Kidney (tissue), 14 donors: Measurements from ENCODE around the gene ASAP3. TPM values are rescaled to one million over a fixed set of nuclear protein-coding genes. Genes with fewer than 3 reads are reported as not detected.
A peak's percentile ranks its signal among the peaks of the same experiment; 100 is the strongest.

Experiments used
- DNase-seq, 5 donors: peaks; one replicate each; pipeline ENCODE4 v3.0.0-alpha.2; 2013 to 2020
- FAIRE-seq: peaks from 2 replicates; lab custom pipeline; 2012; peaks lifted over from hg19 to GRCh38; lab: Jason Lieb, UNC
- H3K27ac ChIP-seq, 2 donors: one replicate each; pipeline ENCODE4 v1.7.0; 2013; ENCODE audit warnings: low read depth in 2 of 2, low read length in 2 of 2, inconsistent platforms in 1 of 2
- H3K27me3 ChIP-seq: one replicate; pipeline ENCODE4 v1.7.1; 2013; ENCODE audit warnings: low read length, inconsistent platforms; ENCODE audit not compliant: control insufficient read depth, insufficient read depth
- H3K36me3 ChIP-seq, 3 donors: one replicate each; pipeline versions ENCODE4 v1.7.0 to v1.7.1; 2013; ENCODE audit warnings: low read length in 3 of 3, control low read depth in 1 of 3, inconsistent platforms in 1 of 3; ENCODE audit not compliant: insufficient read depth in 3 of 3, control insufficient read depth in 2 of 3
- H3K4me1 ChIP-seq, 3 donors: one replicate each; pipeline versions ENCODE4 v1.7.0 to v1.7.1; 2013; ENCODE audit warnings: low read length in 3 of 3, inconsistent platforms in 1 of 3, low read depth in 1 of 3; ENCODE audit not compliant: control insufficient read depth in 2 of 3, insufficient read depth in 2 of 3
- H3K4me3 ChIP-seq, 3 donors: one replicate each; pipeline versions ENCODE4 v1.7.0 to v1.8.1; 2013; ENCODE audit warnings: low read length in 3 of 3, control low read depth in 1 of 3, inconsistent platforms in 1 of 3
- H3K9ac ChIP-seq, 3 donors: one replicate each; pipeline versions ENCODE4 v1.7.0 to v1.7.1; 2013; ENCODE audit warnings: low read length in 3 of 3, control low read depth in 1 of 3, inconsistent platforms in 1 of 3
- H3K9me3 ChIP-seq, 3 donors: one replicate each; pipeline versions ENCODE4 v1.7.0 to v1.7.1; 2013; ENCODE audit warnings: low read length in 3 of 3, control low read depth in 1 of 3, inconsistent platforms in 1 of 3; ENCODE audit not compliant: control insufficient read depth in 2 of 3, insufficient read depth in 1 of 3
- intact Hi-C: fragments of 100-400 bp; cut with DNase I; formaldehyde crosslinking; loops from one replicate; pipeline ENCODE4 v1.11.1; 2022
- polyA plus RNA-seq: library from polyadenylated mRNA; stranded (reverse); fragments of 350-450 nt; fragmentation: Illumina TruSeq; extraction: RNeasy Lipid Tissue Mini Kit (QIAGEN cat#74804); gene quantifications from one replicate; pipeline ENCODE4 v1.2.3, GENCODE V29; 2014; ENCODE audit warnings: low read depth, low replicate concordance; ENCODE audit not compliant: insufficient read depth
- total RNA-seq: library from RNA; stranded (reverse); fragmentation: NEBNext Ultra II Directional; extraction: Animal tissue kit (Norgen Biotek cat#: 25700); gene quantifications from one replicate; pipeline ENCODE4 v1.2.1, GENCODE V29; 2021
- TF ChIP-seq, protein P1 (sequence below): IDR thresholded peaks from 3 replicates; pipeline ENCODE4 v1.5.1; 2012; ENCODE audit warnings: mild to moderate bottlenecking, moderate library complexity, borderline replicate concordance; ENCODE audit not compliant: insufficient read depth; ENCODE audit errors: extremely low read depth
- donor health status: control.
- donor health status: control.
- donor health status: control.
- donor health status: control.
- donor health status: control.
- donor health status: DM: yes; HTN: yes; CAD: no.
- donor health status: Normal renal cell carcinoma (clear cell type).

Gene ASAP3
- total and polyA plus RNA-seq, 2 donors from 2014 or later = 29.9 to 37.8 TPM

DNA sequence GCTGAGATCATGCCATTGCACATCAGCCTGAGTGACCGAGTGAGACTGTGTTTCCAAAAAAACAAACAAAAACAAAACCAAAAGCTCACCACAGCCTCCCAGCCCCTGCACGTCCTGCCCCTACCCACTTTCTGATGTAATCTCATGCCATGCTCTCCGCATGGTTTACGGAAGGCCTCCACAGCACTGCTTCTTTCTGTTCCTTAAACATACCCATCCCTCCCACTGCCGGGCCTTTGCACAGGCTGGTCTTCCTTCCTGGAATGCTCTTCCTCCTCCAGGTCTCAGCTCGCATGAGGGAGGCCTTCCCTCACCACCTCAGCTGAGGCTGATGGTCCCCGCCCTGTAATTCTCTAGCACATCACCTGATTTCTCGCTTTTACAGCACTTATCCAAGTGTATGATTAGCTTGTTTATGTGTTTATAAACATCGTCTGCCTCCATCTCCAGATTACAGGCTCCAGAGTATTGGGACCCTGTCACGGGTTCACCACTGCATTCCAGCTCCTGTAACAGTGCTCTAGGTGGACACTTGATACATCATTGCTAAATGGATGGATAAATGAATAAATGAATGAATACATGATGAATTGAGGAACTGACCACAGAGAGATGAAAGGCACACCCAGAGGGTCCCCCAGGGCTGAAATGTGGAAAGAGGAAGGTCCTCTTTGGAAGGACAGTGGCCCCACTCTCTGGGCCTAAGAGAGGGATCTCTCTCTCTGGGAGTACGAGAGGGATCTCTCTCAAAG lies 81.5 kb downstream of the ASAP3 start:
- DNase-seq = no peak
- TF ChIP-seq, protein P1, sequence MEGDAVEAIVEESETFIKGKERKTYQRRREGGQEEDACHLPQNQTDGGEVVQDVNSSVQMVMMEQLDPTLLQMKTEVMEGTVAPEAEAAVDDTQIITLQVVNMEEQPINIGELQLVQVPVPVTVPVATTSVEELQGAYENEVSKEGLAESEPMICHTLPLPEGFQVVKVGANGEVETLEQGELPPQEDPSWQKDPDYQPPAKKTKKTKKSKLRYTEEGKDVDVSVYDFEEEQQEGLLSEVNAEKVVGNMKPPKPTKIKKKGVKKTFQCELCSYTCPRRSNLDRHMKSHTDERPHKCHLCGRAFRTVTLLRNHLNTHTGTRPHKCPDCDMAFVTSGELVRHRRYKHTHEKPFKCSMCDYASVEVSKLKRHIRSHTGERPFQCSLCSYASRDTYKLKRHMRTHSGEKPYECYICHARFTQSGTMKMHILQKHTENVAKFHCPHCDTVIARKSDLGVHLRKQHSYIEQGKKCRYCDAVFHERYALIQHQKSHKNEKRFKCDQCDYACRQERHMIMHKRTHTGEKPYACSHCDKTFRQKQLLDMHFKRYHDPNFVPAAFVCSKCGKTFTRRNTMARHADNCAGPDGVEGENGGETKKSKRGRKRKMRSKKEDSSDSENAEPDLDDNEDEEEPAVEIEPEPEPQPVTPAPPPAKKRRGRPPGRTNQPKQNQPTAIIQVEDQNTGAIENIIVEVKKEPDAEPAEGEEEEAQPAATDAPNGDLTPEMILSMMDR = no peak
- no peak overlapping the region for H3K27ac ChIP-seq
- H3K9me3 ChIP-seq = no peaks in the 10 kb centered on the region
- intact Hi-C loops = no loop called here
- peak overlapping the region in 1 of 3 donors; percentile 28 for H3K9ac ChIP-seq
- no peak for FAIRE-seq
- H3K4me3 ChIP-seq = no peak overlapping the region
- H3K36me3 ChIP-seq = peaks cover 0 to 19% (median 12%) of the 10 kb centered on the region in 3 donors
- peaks cover 0 to 18% (median 11%) of the 10 kb centered on the region in 3 donors for H3K4me1 ChIP-seq
- H3K27me3 ChIP-seq = no peaks in the 10 kb centered on the region

DNA sequence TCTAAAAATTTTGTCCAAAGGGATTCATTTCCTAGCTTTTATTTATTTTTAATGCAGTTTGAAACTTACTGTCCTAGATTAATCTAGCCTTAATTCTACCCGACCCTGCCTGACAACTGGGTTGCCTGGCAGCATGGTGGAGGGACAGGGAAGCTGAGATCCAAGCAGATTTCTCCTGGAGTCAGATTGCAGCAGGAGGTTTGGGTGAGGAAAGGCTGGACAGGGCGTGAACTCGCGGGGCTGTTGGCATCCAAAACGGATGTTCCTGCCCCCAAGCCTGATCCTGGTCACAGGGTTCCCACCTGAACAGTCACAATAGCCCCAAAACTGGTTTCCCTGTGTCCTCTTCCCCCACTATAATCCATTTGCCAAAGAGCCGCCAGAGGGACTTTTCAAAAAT lies 82.7 kb downstream of the ASAP3 start:
- Histone ChIP-seq H3K9ac (no peak overlapping the region), H3K4me3 (no peak overlapping the region), H3K4me1 (peaks cover 0 to 18% (median 11%) of the 10 kb centered on the region in 3 donors), H3K36me3 (peaks cover 0 to 20% (median 15%) of the 10 kb centered on the region in 3 donors), H3K9me3 (no peaks in the 10 kb centered on the region), H3K27me3 (no peaks in the 10 kb centered on the region), H3K27ac (no peak overlapping the region)
- DNase-seq (no peak), FAIRE-seq (no peak)
- TF ChIP-seq, protein P1 = no peak
- intact Hi-C loops = no loop called here

DNA sequence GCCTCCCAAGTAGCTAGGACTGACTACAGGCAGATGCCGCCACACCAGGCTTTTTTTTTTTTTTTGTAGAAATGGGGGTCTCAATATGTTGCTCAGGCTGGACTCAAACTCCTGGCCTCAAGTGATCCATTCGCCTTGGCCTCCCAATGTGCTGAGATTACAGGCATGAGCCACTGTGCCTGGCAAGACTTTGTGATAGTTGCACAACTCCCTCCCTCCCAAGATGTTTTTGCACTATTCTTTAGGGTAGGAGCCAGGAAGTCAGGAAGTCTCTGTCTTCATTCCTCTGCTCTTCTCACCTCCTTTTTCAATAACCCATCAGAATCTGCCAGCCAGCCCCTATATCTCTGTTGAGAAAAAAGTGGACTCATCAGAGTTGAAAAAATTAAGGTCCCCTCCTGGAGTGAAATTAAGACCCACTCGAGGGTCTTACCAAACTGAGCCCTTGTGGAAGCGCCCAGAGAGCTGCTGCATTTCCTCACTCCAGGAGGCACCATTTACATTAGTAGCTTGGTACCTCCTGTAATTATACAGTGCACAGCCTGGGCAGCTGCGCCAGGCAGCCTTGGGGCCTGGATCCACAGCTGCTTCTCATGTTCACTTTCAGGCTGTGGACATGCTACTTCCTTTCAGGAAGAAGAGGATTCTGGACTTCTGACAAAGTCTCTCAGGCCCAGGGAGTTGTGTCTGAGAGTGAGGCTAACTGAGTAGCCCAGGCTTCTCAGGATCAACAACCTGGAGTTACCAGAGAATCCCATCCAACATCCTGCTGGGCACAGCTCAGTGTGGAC lies 83.5 kb downstream of the ASAP3 start:
- TF ChIP-seq, protein P1 = no peak
- DNase-seq = no peak
- FAIRE-seq = no peak
- Histone ChIP-seq H3K9me3 (no peaks in the 10 kb centered on the region), H3K27me3 (no peaks in the 10 kb centered on the region), H3K27ac (no peak overlapping the region), H3K9ac (no peak overlapping the region), H3K4me1 (peaks cover 0 to 18% (median 11%) of the 10 kb centered on the region in 3 donors), H3K4me3 (no peak overlapping the region), H3K36me3 (peaks cover 0 to 17% (median 12%) of the 10 kb centered on the region in 3 donors)
- intact Hi-C loops = no loop called here
